Panc1 (cell line): Measurements from ENCODE around the gene HSPA1L.
A peak's percentile ranks its signal among the peaks of the same experiment; 100 is the strongest.

ENCODE experiments used
- CTCF ChIP-seq: fragments of 450-650 bp; IDR thresholded peaks from 2 replicates; pipeline ENCODE4 v1.5.1; 2017; ENCODE audit warnings: mild to moderate bottlenecking
- POLR2AphosphoS5 ChIP-seq: IDR thresholded peaks from 2 replicates; pipeline ENCODE4 v1.6.1; 2012; ENCODE audit warnings: mild to moderate bottlenecking, low read depth, low read length, moderate library complexity
- REST ChIP-seq, 2 experiments: IDR thresholded peaks; 2 replicates each; pipeline ENCODE4 v1.6.1; 2011 to 2012; ENCODE audit warnings: low read depth in 2 of 2, control low read depth in 1 of 2, low read length in 1 of 2, mild to moderate bottlenecking in 1 of 2, moderate library complexity in 1 of 2; ENCODE audit not compliant: insufficient read depth in 1 of 2
- SIN3A ChIP-seq: IDR thresholded peaks from 2 replicates; pipeline ENCODE4 v1.6.1; 2012; ENCODE audit warnings: low read depth, mild to moderate bottlenecking, low read length, moderate library complexity, borderline replicate concordance; ENCODE audit not compliant: insufficient read depth

GRCh38 chr6:31826793-31827285 lies 11.8 kb upstream of the HSPA1L start:
- TF ChIP-seq REST (IDR thresholded peaks at IDR 0.05; ENCODE audit: insufficient read depth in 1 of 2, low read depth in 2 of 2, low read length in 1 of 2) (no peak), CTCF (no peak), POLR2AphosphoS5 (peak; percentile 33; the same call in 1 of the 2 replicates), SIN3A (0 out of 2 replicates have a peak, but pooled peaks have one; percentile 32)
